HEK293 (cell line): ENCODE data around the gene GARIN5A.
A peak's percentile ranks its signal among the peaks of the same experiment; 100 is the strongest.

Experiments
- ATF2 ChIP-seq: fragments of 450-650 bp; formaldehyde crosslinking; IDR thresholded peaks from 2 replicates; pipeline ENCODE4 v1.5.1; 2016; ENCODE audit warnings: missing biosample characterization, missing genetic modification characterization, low read depth
- GLIS1 ChIP-seq: fragments of 450-650 bp; formaldehyde crosslinking; IDR thresholded peaks from 2 replicates; pipeline ENCODE4 v1.5.1; 2016; ENCODE audit warnings: missing biosample characterization, missing genetic modification characterization
- MEIS1 ChIP-seq: sonication (generic); formaldehyde crosslinking; IDR thresholded peaks from 2 replicates; pipeline ENCODE4 v1.8.1; 2022; ENCODE audit warnings: missing genetic modification reagents, mild to moderate bottlenecking, borderline replicate concordance
- PRDM1 ChIP-seq: fragments of 450-650 bp; formaldehyde crosslinking; IDR thresholded peaks from 2 replicates; pipeline ENCODE4; 2016; ENCODE audit warnings: missing biosample characterization, missing genetic modification characterization
- SALL2 ChIP-seq: fragments of 450-650 bp; formaldehyde crosslinking; IDR thresholded peaks from 2 replicates; pipeline ENCODE4 v1.5.0; 2017; ENCODE audit warnings: missing biosample characterization, mild to moderate bottlenecking, missing genetic modification characterization, borderline replicate concordance
- TSHZ1 ChIP-seq: fragments of 450-650 bp; formaldehyde crosslinking; IDR thresholded peaks from 2 replicates; pipeline ENCODE4 v1.5.1; 2016; ENCODE audit warnings: missing biosample characterization, missing genetic modification characterization, borderline replicate concordance
- ZBTB17 ChIP-seq: fragments of 450-650 bp; formaldehyde crosslinking; IDR thresholded peaks from 2 replicates; pipeline ENCODE4 v1.5.1; 2016; ENCODE audit warnings: missing biosample characterization, missing genetic modification characterization
- ZNF148 ChIP-seq: fragments of 450-650 bp; formaldehyde crosslinking; IDR thresholded peaks from 2 replicates; pipeline ENCODE4 v1.5.0; 2017; ENCODE audit warnings: missing biosample characterization, missing genetic modification characterization, borderline replicate concordance
- ZNF16 ChIP-seq: fragments of 450-650 bp; formaldehyde crosslinking; IDR thresholded peaks from 2 replicates; pipeline ENCODE4 v1.5.1; 2016; ENCODE audit warnings: low read depth, missing biosample characterization, missing genetic modification characterization
- ZNF169 ChIP-seq: fragments of 450-650 bp; formaldehyde crosslinking; IDR thresholded peaks from 2 replicates; pipeline ENCODE4 v1.5.1; 2016; ENCODE audit warnings: missing biosample characterization, missing genetic modification characterization
- ZNF239 ChIP-seq: fragments of 450-650 bp; formaldehyde crosslinking; IDR thresholded peaks from 2 replicates; pipeline ENCODE4 v1.5.1; 2016; ENCODE audit warnings: missing biosample characterization, missing genetic modification characterization
- ZNF26 ChIP-seq: fragments of 450-650 bp; formaldehyde crosslinking; IDR thresholded peaks from 2 replicates; pipeline ENCODE4 v1.5.1; 2016; ENCODE audit warnings: missing biosample characterization, missing genetic modification characterization
- ZNF266 ChIP-seq: fragments of 450-650 bp; formaldehyde crosslinking; IDR thresholded peaks from 2 replicates; pipeline ENCODE4 v1.5.1; 2016; ENCODE audit warnings: missing biosample characterization, missing genetic modification characterization, low read depth
- ZNF311 ChIP-seq: fragments of 450-650 bp; formaldehyde crosslinking; IDR thresholded peaks from 2 replicates; pipeline ENCODE4 v1.5.1; 2017; ENCODE audit warnings: missing biosample characterization, missing genetic modification characterization, borderline replicate concordance
- ZNF394 ChIP-seq: fragments of 450-650 bp; formaldehyde crosslinking; IDR thresholded peaks from 2 replicates; pipeline ENCODE4 v1.5.1; 2016; ENCODE audit warnings: missing biosample characterization, missing genetic modification characterization, mild to moderate bottlenecking, moderate library complexity, borderline replicate concordance
- ZNF423 ChIP-seq: fragments of 450-650 bp; formaldehyde crosslinking; IDR thresholded peaks from 2 replicates; pipeline ENCODE4 v1.5.1; 2016; ENCODE audit warnings: missing biosample characterization, missing genetic modification characterization
- ZNF48 ChIP-seq: fragments of 450-650 bp; formaldehyde crosslinking; IDR thresholded peaks from 2 replicates; pipeline ENCODE4 v1.5.1; 2016; ENCODE audit warnings: missing biosample characterization, missing genetic modification characterization
- ZNF488 ChIP-seq: fragments of 450-650 bp; formaldehyde crosslinking; IDR thresholded peaks from 2 replicates; pipeline ENCODE4 v1.5.1; 2016; ENCODE audit warnings: missing biosample characterization, missing genetic modification characterization
- ZNF518A ChIP-seq: fragments of 450-650 bp; formaldehyde crosslinking; conservative IDR thresholded peaks from 2 replicates; pipeline ENCODE4 v1.5.1; 2016; ENCODE audit warnings: low read depth, missing biosample characterization, missing genetic modification characterization
- ZNF544 ChIP-seq: fragments of 450-650 bp; formaldehyde crosslinking; IDR thresholded peaks from 2 replicates; pipeline ENCODE4 v1.5.0; 2017; ENCODE audit warnings: missing biosample characterization, missing genetic modification characterization
- ZNF610 ChIP-seq: fragments of 450-650 bp; formaldehyde crosslinking; IDR thresholded peaks from 2 replicates; pipeline ENCODE4 v1.5.1; 2016; ENCODE audit warnings: missing biosample characterization, missing genetic modification characterization, borderline replicate concordance
- ZNF621 ChIP-seq: fragments of 450-650 bp; formaldehyde crosslinking; IDR thresholded peaks from 2 replicates; pipeline ENCODE4 v1.5.1; 2017; ENCODE audit warnings: missing biosample characterization, missing genetic modification characterization
- ZNF645 ChIP-seq: fragments of 450-650 bp; formaldehyde crosslinking; IDR thresholded peaks from 2 replicates; pipeline ENCODE4; 2016; ENCODE audit warnings: missing biosample characterization, missing genetic modification characterization
- ZSCAN30 ChIP-seq: fragments of 450-650 bp; IDR thresholded peaks from 2 replicates; pipeline ENCODE4 v1.5.1; 2018; ENCODE audit warnings: missing biosample characterization, mild to moderate bottlenecking, missing genetic modification characterization, moderate library complexity

The GARIN5A gene

GRCh38 chr19:50455992-50456391 is 20.7 kb downstream of the GARIN5A start (continued):
- TF ChIP-seq SALL2 (no peak), PRDM1 (no peak), TSHZ1 (no peak), ZNF26 (tag by site-specific recombination) (no peak), ZNF16 (tag by site-specific recombination) (no peak), ZNF544 (tag by site-specific recombination) (0 out of 2 replicates have a peak, but pooled peaks have one; percentile 12), ZNF518A (tag by site-specific recombination) (no peak), ZNF394 (tag by site-specific recombination) (no peak), ZNF488 (tag by site-specific recombination) (no peak), ZBTB17 (peak; percentile 97), ZNF645 (tag by site-specific recombination) (no peak), GLIS1 (tag by site-specific recombination) (no peak), MEIS1 (no peak), ZNF266 (tag by site-specific recombination) (no peak), ZNF311 (0 out of 2 replicates have a peak, but pooled peaks have one; percentile 38), ZNF621 (no peak), ZNF423 (tag by site-specific recombination) (no peak), ZNF610 (no peak), ZNF148 (tag by site-specific recombination) (no peak), ZNF239 (tag by site-specific recombination) (no peak), ZNF169 (tag by site-specific recombination) (no peak), ZSCAN30 (tag by site-specific recombination) (no peak), ATF2 (tag by site-specific recombination) (no peak), ZNF48 (tag by site-specific recombination) (no peak)
